ENCODE data around the gene PVR. TPM values are rescaled to one million over a fixed set of nuclear protein-coding genes. Genes with fewer than 3 reads are reported as not detected.
"Not testable (repeated sequence)": the region's sequence is repeated elsewhere in the genome, so short reads cannot be mapped to it uniquely, and the experiment has no call there.

Gene PVR
- total RNA-seq, 2 experiments from 2014 or later: 0.67 to 0.82 TPM

DNA sequence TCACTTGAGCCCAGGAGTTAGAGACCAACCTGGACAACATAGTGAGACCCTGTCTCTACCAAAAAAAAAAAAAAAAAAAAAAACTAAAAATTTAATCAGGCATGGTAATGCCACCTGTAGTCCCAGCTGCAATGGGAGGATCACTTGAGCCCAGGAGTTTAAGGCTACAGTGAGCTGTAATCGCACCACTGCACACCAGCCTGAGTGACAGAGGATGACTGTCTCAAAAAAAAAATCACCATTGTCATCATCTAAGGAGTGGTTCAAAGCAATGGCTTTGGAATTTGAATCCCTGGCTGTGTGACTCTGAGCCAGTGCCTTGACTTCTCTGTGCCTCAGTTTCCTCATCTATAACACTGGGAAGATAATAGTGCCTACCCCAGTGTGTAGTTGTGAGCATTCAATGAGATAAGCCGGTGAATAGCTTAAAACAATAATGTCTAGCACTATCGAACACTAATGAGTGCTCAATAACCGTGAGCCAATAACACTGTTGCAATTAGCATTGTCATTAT lies 18.8 kb upstream of the PVR start:
- Mint-ChIP-seq H3K27me3 (peaks cover 20% of the 10 kb centered on the region), H3K9me3 (peaks cover 3% of the 10 kb centered on the region), H3K4me1 (ENCODE audit: low read depth) (no peaks in the 10 kb centered on the region), H3K27ac (no peak overlapping the region), H3K36me3 (ENCODE audit: low read depth) (no peaks in the 10 kb centered on the region), H3K4me3 (no peak overlapping the region)
- Histone ChIP-seq H3K4me1 (ENCODE audit: insufficient read depth, low read length) (no peaks in the 10 kb centered on the region), H3K9me3 (ENCODE audit: control insufficient read depth in 1 of 2, insufficient read depth in 1 of 2, low read length in 2 of 2) (peaks cover 0 to 18% of the 10 kb centered on the region in 2 experiments), H3K27me3 (ENCODE audit: control insufficient read depth in 1 of 2, insufficient read depth in 2 of 2, low read length in 2 of 2) (peaks cover 4 to 8% of the 10 kb centered on the region in 2 experiments), H3K36me3 (ENCODE audit: insufficient read depth, low read length) (no peaks in the 10 kb centered on the region), H3K27ac (ENCODE audit: low read depth in 1 of 2, low read length in 2 of 2) (no peak overlapping the region), H3K4me3 (ENCODE audit: low read length) (no peak overlapping the region)
- ChIA-PET CTCF (no interaction called here), POLR2A (no interaction called here)
- TF ChIP-seq, protein P1, sequence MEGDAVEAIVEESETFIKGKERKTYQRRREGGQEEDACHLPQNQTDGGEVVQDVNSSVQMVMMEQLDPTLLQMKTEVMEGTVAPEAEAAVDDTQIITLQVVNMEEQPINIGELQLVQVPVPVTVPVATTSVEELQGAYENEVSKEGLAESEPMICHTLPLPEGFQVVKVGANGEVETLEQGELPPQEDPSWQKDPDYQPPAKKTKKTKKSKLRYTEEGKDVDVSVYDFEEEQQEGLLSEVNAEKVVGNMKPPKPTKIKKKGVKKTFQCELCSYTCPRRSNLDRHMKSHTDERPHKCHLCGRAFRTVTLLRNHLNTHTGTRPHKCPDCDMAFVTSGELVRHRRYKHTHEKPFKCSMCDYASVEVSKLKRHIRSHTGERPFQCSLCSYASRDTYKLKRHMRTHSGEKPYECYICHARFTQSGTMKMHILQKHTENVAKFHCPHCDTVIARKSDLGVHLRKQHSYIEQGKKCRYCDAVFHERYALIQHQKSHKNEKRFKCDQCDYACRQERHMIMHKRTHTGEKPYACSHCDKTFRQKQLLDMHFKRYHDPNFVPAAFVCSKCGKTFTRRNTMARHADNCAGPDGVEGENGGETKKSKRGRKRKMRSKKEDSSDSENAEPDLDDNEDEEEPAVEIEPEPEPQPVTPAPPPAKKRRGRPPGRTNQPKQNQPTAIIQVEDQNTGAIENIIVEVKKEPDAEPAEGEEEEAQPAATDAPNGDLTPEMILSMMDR (IDR thresholded peaks at IDR 0.05): no peak
- intact Hi-C loops (cut with DNase I, micrococcal nuclease): no loop called here
- DNase-seq (no peak), ATAC-seq (ENCODE audit: poor library complexity) (no peak)

DNA sequence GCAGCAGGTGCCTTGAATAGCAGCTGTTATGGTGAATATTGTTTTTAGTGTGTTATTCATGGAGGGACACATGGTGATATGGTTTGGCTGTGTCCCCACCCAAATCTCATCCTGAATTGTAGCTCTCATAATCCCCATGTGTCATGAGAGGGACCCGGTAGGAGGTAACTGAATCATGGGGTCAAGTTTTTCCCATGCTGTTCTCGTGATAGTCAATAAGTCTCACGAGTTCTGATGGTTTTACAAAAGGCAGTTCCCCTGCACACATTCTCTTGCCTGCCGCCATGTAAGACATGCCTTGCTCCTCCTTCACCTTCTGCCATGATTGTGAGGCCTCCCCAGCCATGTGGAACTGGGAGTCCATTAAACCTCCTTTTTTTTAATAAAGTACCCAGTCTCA lies 18.1 kb upstream of the PVR start:
- CTCF ChIA-PET; ATAC-seq (ENCODE audit: poor library complexity); DNase-seq; H3K36me3 ChIP-seq (ENCODE audit: insufficient read depth, low read length); H3K4me3 ChIP-seq (ENCODE audit: low read length); H3K9me3 Mint-ChIP-seq; H3K27ac Mint-ChIP-seq; H3K27ac ChIP-seq (ENCODE audit: low read depth in 1 of 2, low read length in 2 of 2); H3K36me3 Mint-ChIP-seq (ENCODE audit: low read depth); intact Hi-C loops (cut with DNase I, micrococcal nuclease); H3K4me1 Mint-ChIP-seq (ENCODE audit: low read depth); H3K4me1 ChIP-seq (ENCODE audit: insufficient read depth, low read length); POLR2A ChIA-PET; H3K27me3 ChIP-seq (ENCODE audit: control insufficient read depth in 1 of 2, insufficient read depth in 2 of 2, low read length in 2 of 2); H3K4me3 Mint-ChIP-seq: not testable (repeated sequence)
- H3K9me3 ChIP-seq (ENCODE audit: control insufficient read depth in 1 of 2, insufficient read depth in 1 of 2, low read length in 2 of 2): peaks cover 0 to 23% of the 10 kb centered on the region in 2 experiments
- peaks cover 25% of the 10 kb centered on the region for H3K27me3 Mint-ChIP-seq

DNA sequence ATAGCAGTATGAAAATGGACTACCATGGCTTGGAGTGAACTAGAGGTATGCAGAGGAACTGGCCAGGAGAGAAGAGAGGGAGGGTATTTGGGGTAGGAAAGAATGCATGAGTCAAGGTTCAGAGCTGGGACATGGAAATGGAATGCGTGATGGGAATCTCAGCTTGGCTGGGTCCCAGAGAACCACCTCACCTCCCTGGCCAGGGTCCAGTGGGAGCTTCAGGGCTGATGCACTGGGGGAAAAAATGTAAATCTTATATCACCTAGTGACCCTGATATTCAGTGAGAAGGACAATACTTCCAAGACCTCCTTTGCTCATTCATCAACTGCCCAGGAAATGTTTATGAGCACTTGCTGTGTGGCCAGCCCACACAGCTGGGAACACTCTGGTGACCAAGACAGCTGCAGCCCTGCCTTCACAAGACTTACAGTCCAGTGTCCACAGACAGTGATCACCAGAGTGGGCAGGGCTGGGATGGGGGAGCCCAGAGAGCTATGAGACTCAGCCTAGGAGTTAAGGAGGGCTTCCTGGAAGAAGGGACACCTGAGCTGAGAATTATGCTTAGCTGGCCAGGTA lies 17.6 kb upstream of the PVR start:
- peaks cover 4 to 8% of the 10 kb centered on the region in 2 experiments for H3K27me3 ChIP-seq (ENCODE audit: control insufficient read depth in 1 of 2, insufficient read depth in 2 of 2, low read length in 2 of 2)
- ChIA-PET CTCF (no interaction called here), POLR2A (no interaction called here)
- Mint-ChIP-seq H3K36me3 (ENCODE audit: low read depth) (no peaks in the 10 kb centered on the region), H3K27ac (no peak overlapping the region), H3K9me3 (peaks cover 3% of the 10 kb centered on the region), H3K27me3 (peaks cover 27% of the 10 kb centered on the region), H3K4me3 (no peak overlapping the region), H3K4me1 (ENCODE audit: low read depth) (no peaks in the 10 kb centered on the region)
- H3K36me3 ChIP-seq (ENCODE audit: insufficient read depth, low read length): no peaks in the 10 kb centered on the region
- H3K27ac ChIP-seq (ENCODE audit: low read depth in 1 of 2, low read length in 2 of 2): no peak overlapping the region
- H3K9me3 ChIP-seq (ENCODE audit: control insufficient read depth in 1 of 2, insufficient read depth in 1 of 2, low read length in 2 of 2): peaks cover 0 to 23% of the 10 kb centered on the region in 2 experiments
- DNase-seq: no peak
- ATAC-seq (ENCODE audit: poor library complexity): no peak
- H3K4me3 ChIP-seq (ENCODE audit: low read length): no peak overlapping the region
- TF ChIP-seq, protein P1 (IDR thresholded peaks at IDR 0.05): no peak
- intact Hi-C loops (cut with DNase I, micrococcal nuclease): no loop called here
- H3K4me1 ChIP-seq (ENCODE audit: insufficient read depth, low read length): no peaks in the 10 kb centered on the region

DNA sequence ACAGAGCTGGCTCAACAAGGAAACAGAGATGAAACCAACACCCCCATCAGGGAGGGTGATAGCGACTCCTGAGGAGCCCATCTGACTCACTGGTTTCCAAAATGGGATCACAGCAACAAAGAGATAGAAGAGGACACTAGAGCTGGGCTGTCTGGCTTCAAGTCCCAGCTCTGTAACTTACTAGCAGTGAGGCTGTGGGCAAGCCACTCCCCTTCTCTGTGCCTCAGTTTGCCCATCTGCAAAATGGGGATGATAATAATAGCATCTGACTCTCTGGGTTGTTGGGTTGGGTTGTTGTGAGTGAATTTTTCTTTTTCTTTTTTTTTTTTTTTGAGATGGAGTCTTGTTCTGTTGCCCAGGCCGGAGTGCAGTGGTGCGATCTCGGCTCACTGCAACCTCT lies 16.1 kb upstream of the PVR start:
- ChIA-PET CTCF (interaction anchor here (0.7 kb wide), 1 partner anchor 1094 kb away, joined by 3 read pairs; no protein-coding TSS in a partner anchor), POLR2A (no interaction called here)
- no peaks in the 10 kb centered on the region for H3K4me1 Mint-ChIP-seq (ENCODE audit: low read depth)
- H3K4me3 Mint-ChIP-seq: no peak overlapping the region
- peaks cover 0 to 23% of the 10 kb centered on the region in 2 experiments for H3K9me3 ChIP-seq (ENCODE audit: control insufficient read depth in 1 of 2, insufficient read depth in 1 of 2, low read length in 2 of 2)
- H3K36me3 ChIP-seq (ENCODE audit: insufficient read depth, low read length): no peaks in the 10 kb centered on the region
- H3K4me1 ChIP-seq (ENCODE audit: insufficient read depth, low read length): no peaks in the 10 kb centered on the region
- peaks cover 2 to 8% of the 10 kb centered on the region in 2 experiments for H3K27me3 ChIP-seq (ENCODE audit: control insufficient read depth in 1 of 2, insufficient read depth in 2 of 2, low read length in 2 of 2)
- no peaks in the 10 kb centered on the region for H3K36me3 Mint-ChIP-seq (ENCODE audit: low read depth)
- no peak overlapping the region for H3K4me3 ChIP-seq (ENCODE audit: low read length)
- no peak overlapping the region for H3K27ac Mint-ChIP-seq
- no peak for DNase-seq
- TF ChIP-seq, protein P1 (IDR thresholded peaks at IDR 0.05): no peak
- H3K27ac ChIP-seq (ENCODE audit: low read depth in 1 of 2, low read length in 2 of 2): no peak overlapping the region
- no peak for ATAC-seq (ENCODE audit: poor library complexity)
- H3K9me3 Mint-ChIP-seq: peaks cover 3% of the 10 kb centered on the region
- H3K27me3 Mint-ChIP-seq: peaks cover 27% of the 10 kb centered on the region
- intact Hi-C loops (cut with DNase I, micrococcal nuclease): no loop called here

All from CD4-positive, alpha-beta T cell (primary cell).